Right lobe of liver (tissue), 6 donors: Measurements from ENCODE around the gene ZNF804A. TPM values are rescaled to one million over a fixed set of nuclear protein-coding genes. Genes with fewer than 3 reads are reported as not detected.
A peak's percentile ranks its signal among the peaks of the same experiment; 100 is the strongest.

Experiments used
- ATAC-seq, 4 donors: fragments of 200-7000 bp; cut with Tn5 transposase; one replicate each; pipeline ENCODE4 v1.9.1; 2020; ENCODE audit warnings: mild to moderate bottlenecking in 4 of 4, moderate library complexity in 4 of 4
- DNase-seq, 3 donors: peaks; one replicate each; pipeline ENCODE4 v3.0.0-alpha.2; 2020
- H3K27ac ChIP-seq, 3 donors: fragments of 200-600 bp; one replicate each; pipeline ENCODE4 v1.8.0; 2022
- H3K27me3 ChIP-seq, 2 donors: fragments of 200-600 bp; one replicate each; pipeline ENCODE4 v1.8.0; 2022
- H3K36me3 ChIP-seq, 4 donors: fragments of 200-600 bp; sonication (generic) in 1 of 4; one replicate each; pipeline versions ENCODE4 v1.5.1 to v1.8.0; 2017 to 2022; ENCODE audit warnings: control low read depth in 1 of 4
- H3K4me1 ChIP-seq, 4 donors: fragments of 200-600 bp; sonication (generic) in 1 of 4; one replicate each; pipeline versions ENCODE4 v1.5.1 to v1.8.0; 2017 to 2022; ENCODE audit warnings: control low read depth in 1 of 4
- H3K4me3 ChIP-seq, 3 donors: fragments of 200-600 bp; one replicate each; pipeline ENCODE4 v1.8.0; 2022
- H3K9me3 ChIP-seq, 4 donors: fragments of 200-600 bp; sonication (generic) in 1 of 4; one replicate each; pipeline versions ENCODE4 v1.5.1 to v1.8.0; 2017 to 2022; ENCODE audit warnings: control low read depth in 1 of 4
- CTCF ChIP-seq, 4 donors: fragments of 200-600 bp in 3 of 4; fragments of 450-650 bp in 1 of 4; IDR thresholded peaks; one replicate each; pipeline versions ENCODE4 v1.5.1 to v1.8.0; 2016 to 2022; ENCODE audit warnings: antibody characterized with exemption in 4 of 4, mild to moderate bottlenecking in 2 of 4
- POLR2A ChIP-seq: fragments of 450-650 bp; IDR thresholded peaks from one replicate; pipeline ENCODE4 v1.6.1; 2017; ENCODE audit warnings: antibody characterized with exemption, mild to moderate bottlenecking
- WGBS: methylation state at CpG from one replicate; pipeline ENCODE4 v1.1.6; 2018; ENCODE audit warnings: low coverage, low lambda C conversion rate; ENCODE audit not compliant: insufficient coverage; ENCODE audit errors: missing lambda C conversion rate; 5-methylcytosine and 5-hydroxymethylcytosine counted together
- intact Hi-C, 2 donors: fragments of 100-400 bp; cut with DNase I; formaldehyde crosslinking; loops; one replicate each; pipeline versions ENCODE4 v1.11.2 to v1.14.1; 2022
- total RNA-seq, 6 experiments: library from RNA; depleted of rRNA in 2 of 6; stranded (reverse); fragments of >200 nt in 2 of 6; fragmentation: NEBNext Ultra II Directional in 3 of 6; extraction: Animal tissue kit (Norgen Biotek cat#: 25700) in 3 of 6; gene quantifications; one replicate each; pipeline versions ENCODE4 v1.1.0 to v1.2.4, GENCODE V29; 2016 to 2023
- donor health status: DM: no; HTN: yes; CAD: no.
- donor health status: DM: no; HTN: no; CAD: no.
- donor health status: DM: no; HTN: no; CAD: no.
- donor health status: DM: no; HTN: yes; CAD: no.
- donor health status: DM: no; HTN: yes; CAD: no.

Gene ZNF804A
- total RNA-seq, 6 experiments from 2014 or later, result 0.06 to 0.30 (median 0.20) TPM; not detected in 3

DNA sequence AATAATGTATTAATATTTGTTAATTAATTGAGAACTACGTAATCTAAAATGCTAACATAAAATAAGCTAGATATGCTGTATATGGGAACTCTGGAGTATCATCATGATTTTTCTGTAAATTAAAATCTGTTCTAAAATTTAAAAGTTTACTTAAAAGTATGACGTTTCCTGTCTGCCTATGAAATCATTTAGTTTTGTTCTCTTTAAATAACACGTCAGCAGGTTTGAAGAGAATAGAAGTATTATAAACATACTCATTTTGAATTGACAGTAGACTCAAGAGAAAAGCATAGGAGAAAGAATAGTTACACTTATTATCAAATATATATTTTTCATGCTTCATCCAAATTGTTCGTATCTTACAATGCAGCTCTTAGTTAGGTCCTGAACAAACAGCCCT lies 19.1 kb upstream of the ZNF804A start:
- no peak for TF ChIP-seq CTCF (IDR thresholded peaks at IDR 0.05)
- no peak for TF ChIP-seq POLR2A
- no peak for ATAC-seq
- Histone ChIP-seq H3K9me3 (no peaks in the 10 kb centered on the region), H3K4me1 (no peaks in the 10 kb centered on the region), H3K27ac (no peak overlapping the region), H3K36me3 (no peaks in the 10 kb centered on the region), H3K27me3 (no peaks in the 10 kb centered on the region), H3K4me3 (no peak overlapping the region)
- intact Hi-C loops, result no loop called here
- WGBS, result 73% methylated on average over 4 of the region's 4 CpGs
- no peak for DNase-seq

GRCh38 chr2:184581391-184581790 lies 16.9 kb upstream of the ZNF804A start:
- WGBS, result 75% methylated on average over 1 of the region's 1 CpG
- H3K27me3 ChIP-seq, result no peaks in the 10 kb centered on the region
- no peak overlapping the region for H3K4me3 ChIP-seq
- H3K27ac ChIP-seq, result no peak overlapping the region
- ATAC-seq, result no peak
- H3K4me1 ChIP-seq, result no peaks in the 10 kb centered on the region
- no peaks in the 10 kb centered on the region for H3K36me3 ChIP-seq
- no peak for TF ChIP-seq CTCF (IDR thresholded peaks at IDR 0.05)
- TF ChIP-seq POLR2A, result no peak
- no peaks in the 10 kb centered on the region for H3K9me3 ChIP-seq
- intact Hi-C loops, result no loop called here
- no peak for DNase-seq

DNA sequence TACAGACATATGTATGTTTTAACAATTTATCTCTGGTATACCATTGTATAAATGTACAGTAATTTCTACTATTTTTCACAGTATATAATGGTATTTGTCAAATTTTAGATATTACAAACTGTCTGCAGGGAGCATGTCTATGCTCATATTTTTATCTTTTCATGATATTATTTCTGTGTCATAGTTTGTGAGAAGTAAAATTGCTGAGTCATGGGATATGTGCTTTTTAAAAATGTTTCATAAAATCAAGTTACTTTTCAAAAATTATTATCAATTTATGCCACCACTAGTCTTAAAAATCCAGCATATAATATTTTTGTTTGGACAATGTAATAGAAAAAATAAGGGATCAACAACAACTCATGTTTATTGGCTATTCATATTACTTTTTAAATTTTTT lies 9.1 kb upstream of the ZNF804A start:
- Histone ChIP-seq H3K4me1 (no peaks in the 10 kb centered on the region), H3K9me3 (no peaks in the 10 kb centered on the region), H3K27me3 (no peaks in the 10 kb centered on the region), H3K36me3 (no peaks in the 10 kb centered on the region), H3K4me3 (no peak overlapping the region), H3K27ac (no peak overlapping the region)
- intact Hi-C loops, result no loop called here
- DNase-seq (no peak), ATAC-seq (no peak)
- TF ChIP-seq CTCF (IDR thresholded peaks at IDR 0.05) (no peak), POLR2A (no peak)

DNA sequence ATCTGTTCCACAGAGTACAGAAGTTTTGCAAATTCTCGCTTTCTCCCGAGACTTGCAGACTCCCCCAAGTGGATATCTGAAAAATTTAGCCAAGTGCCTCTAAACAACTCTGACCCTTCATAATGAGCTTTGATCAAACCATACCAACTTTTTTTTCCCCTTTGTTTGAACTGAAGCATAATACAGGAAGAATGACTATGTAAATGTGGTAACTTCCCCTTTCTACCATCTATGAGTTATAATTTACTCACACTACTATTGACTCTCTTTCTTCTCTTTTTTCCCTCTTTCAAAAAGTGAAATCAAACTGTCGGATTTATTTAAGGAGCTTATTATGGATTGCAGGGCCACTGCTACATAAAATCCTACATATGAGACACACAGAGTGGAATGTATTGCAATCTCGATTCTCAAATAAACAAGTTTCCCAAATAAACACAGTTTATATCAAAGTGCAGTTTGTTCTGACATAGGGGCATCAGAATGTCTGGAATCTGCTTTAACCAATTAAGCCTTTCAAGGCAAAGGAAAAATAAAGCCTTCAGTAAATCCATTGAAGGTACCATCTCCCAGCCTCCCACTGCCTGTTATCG lies 1.4 kb upstream of the ZNF804A start:
- no peaks in the 10 kb centered on the region for H3K4me1 ChIP-seq
- no peaks in the 10 kb centered on the region for H3K27me3 ChIP-seq
- H3K4me3 ChIP-seq, result peak overlapping the region in 1 of 3 donors; percentile 64
- no peak for TF ChIP-seq POLR2A
- TF ChIP-seq CTCF (IDR thresholded peaks at IDR 0.05), result peak in 1 of 4 donors; percentile 16
- no peaks in the 10 kb centered on the region for H3K9me3 ChIP-seq
- 31% methylated on average over 5 of the region's 5 CpGs for WGBS
- ATAC-seq, result peak in 3 of 4 donors; percentile 2 to 36 (median 7)
- intact Hi-C loops, result no loop called here
- DNase-seq, result no peak
- peak overlapping the region in 2 of 3 donors; percentile 7 to 64 for H3K27ac ChIP-seq
- H3K36me3 ChIP-seq, result no peaks in the 10 kb centered on the region

DNA sequence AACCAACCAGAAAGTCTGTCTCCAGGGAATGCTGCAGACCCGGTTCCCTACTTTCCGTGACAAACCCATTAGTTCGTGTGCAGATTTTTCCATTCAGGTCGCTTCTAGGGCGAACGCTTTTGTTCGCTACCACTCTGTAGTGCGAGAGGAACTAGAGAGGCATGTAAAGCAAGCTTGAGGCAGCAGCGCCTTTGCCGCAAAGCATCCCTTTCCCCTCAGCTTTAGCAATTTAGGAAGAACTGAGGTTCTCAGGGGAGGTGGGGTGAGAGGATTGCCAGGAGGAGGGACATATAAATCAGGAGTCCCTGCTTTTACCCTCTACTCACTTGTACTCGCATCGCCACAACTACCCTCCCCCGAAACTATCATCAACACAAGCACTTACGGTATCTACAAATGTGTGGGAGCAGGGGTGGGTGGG lies 748 bp upstream of the ZNF804A start:
- Histone ChIP-seq H3K4me1 (no peaks in the 10 kb centered on the region), H3K4me3 (peak overlapping the region; percentile 59 to 64 (median 60)), H3K27me3 (no peaks in the 10 kb centered on the region), H3K9me3 (no peaks in the 10 kb centered on the region), H3K27ac (peak overlapping the region in 2 of 3 donors; percentile 7 to 64), H3K36me3 (no peaks in the 10 kb centered on the region)
- 7% methylated on average over 9 of the region's 14 CpGs for WGBS
- DNase-seq, result peak in 2 of 3 donors; percentile 13 to 35
- intact Hi-C loops, result no loop called here
- TF ChIP-seq CTCF (IDR thresholded peaks at IDR 0.05) (no peak), POLR2A (no peak)
- peak; percentile 48 to 63 (median 55) for ATAC-seq
